Myocyte (in vitro differentiated cells): ENCODE results near the gene PRAMEF6. TPM values are rescaled to one million over a fixed set of nuclear protein-coding genes. Genes with fewer than 3 reads are reported as not detected.
"Not testable (repeated sequence)": the region's sequence is repeated elsewhere in the genome, so short reads cannot be mapped to it uniquely, and the experiment has no call there.

Experiments used
- DNase-seq: peaks from one replicate; pipeline ENCODE4 v3.0.0-alpha.2; 2012; ENCODE audit warnings: low read depth
- polyA plus RNA-seq: library from polyadenylated mRNA; unstranded; fragments of >200 nt; gene quantifications from one replicate; pipeline ENCODE4 v1.2.1, GENCODE V29; 2012; ENCODE audit warnings: missing spikeins
- total RNA-seq: library from RNA; depleted of rRNA; stranded (reverse); fragments of >200 nt; gene quantifications from 2 replicates; pipeline ENCODE4 v1.2.3, GENCODE V29; 2014

PRAMEF6 gene
- not detected in 2 replicates for total RNA-seq
- polyA plus RNA-seq = not detected

- DNase-seq = not testable (repeated sequence)
These were observed at the start of gene PRAMEF6 for GRCh38 chr1:12947480-12947879. TSS of gene PRAMEF6 (minus strand) at chr1:12947580. CDS start at chr1:12942518, 5,062 bp downstream.

GRCh38 chr1:12924368-12924767 is 23.0 kb downstream of the PRAMEF6 start:
- not testable (repeated sequence) for DNase-seq

GRCh38 chr1:12921749-12922148 is 25.6 kb downstream of the PRAMEF6 start:
- not testable (repeated sequence) for DNase-seq

GRCh38 chr1:12916310-12916709 is 31.1 kb downstream of the PRAMEF6 start, which contains the start of gene PRAMEF7:
TSS of gene PRAMEF7 (plus strand) at chr1:12916610. CDS start at chr1:12917693, 1,083 bp downstream.
- DNase-seq = not testable (repeated sequence)

- not testable (repeated sequence) for DNase-seq
These were observed 43.4 kb downstream of the PRAMEF6 start for GRCh38 chr1:12903793-12904572.

GRCh38 chr1:12899186-12899585 is 48.2 kb downstream of the PRAMEF6 start:
- DNase-seq = not testable (repeated sequence)

- DNase-seq = not testable (repeated sequence)
These were observed 49.2 kb downstream of the PRAMEF6 start, which contains the start of gene PRAMEF10 for GRCh38 chr1:12898170-12898569. TSS of gene PRAMEF10 (minus strand) at chr1:12898270. CDS start at chr1:12895847, 2,423 bp downstream.

Other genes starting within 250 kb of the PRAMEF6 start
- gene AADACL3, start 231.5 kb downstream of the PRAMEF6 start, total RNA-seq = not detected in 2 replicates
- not detected in 2 replicates for gene CFAP107, start 201.4 kb downstream of the PRAMEF6 start, total RNA-seq
- gene PRAMEF12, start 173.8 kb downstream of the PRAMEF6 start, total RNA-seq = not detected in 2 replicates
- gene PRAMEF1, start 156.2 kb downstream of the PRAMEF6 start, total RNA-seq = not detected in 2 replicates
- gene PRAMEF11, start 116.2 kb downstream of the PRAMEF6 start, total RNA-seq = not detected in 2 replicates
- not detected in 2 replicates for gene HNRNPCL1, start 98.9 kb downstream of the PRAMEF6 start, total RNA-seq
- gene PRAMEF2, start 90.5 kb downstream of the PRAMEF6 start, total RNA-seq = not detected in 2 replicates
- gene PRAMEF4, start 61.4 kb downstream of the PRAMEF6 start, total RNA-seq = not detected in 2 replicates
- not detected in 2 replicates for gene PRAMEF10, start 49.3 kb downstream of the PRAMEF6 start, total RNA-seq
- not detected in 2 replicates for gene PRAMEF7, start 31.0 kb downstream of the PRAMEF6 start, total RNA-seq
- not detected in 2 replicates for gene PRAMEF27, start 109.0 kb upstream of the PRAMEF6 start, total RNA-seq
- not detected in 2 replicates for gene HNRNPCL3, start 113.2 kb upstream of the PRAMEF6 start, total RNA-seq
- not detected in 2 replicates for gene PRAMEF25, start 123.2 kb upstream of the PRAMEF6 start, total RNA-seq
- not detected in 2 replicates for gene HNRNPCL2, start 169.3 kb upstream of the PRAMEF6 start, total RNA-seq
- not detected in 2 replicates for gene PRAMEF26, start 208.4 kb upstream of the PRAMEF6 start, total RNA-seq
- not detected in 2 replicates for gene HNRNPCL4, start 218.1 kb upstream of the PRAMEF6 start, total RNA-seq
- not detected in 2 replicates for gene PRAMEF9, start 224.3 kb upstream of the PRAMEF6 start, total RNA-seq